ENCODE measurements around the gene CDS2. TPM values are rescaled to one million over a fixed set of nuclear protein-coding genes. Genes with fewer than 3 reads are reported as not detected.

CDS2 gene
- total and polyA plus RNA-seq, 8 donors = 2.1 to 88.1 (median 14.7) TPM

GRCh38 chr20:5222919-5223634, 96.3 kb downstream of the CDS2 start:
- 31 to 34% (median 33%) methylated on average over 11 of the region's 11 CpGs for WGBS, 5 donors
- no peak for TF ChIP-seq POLR2AphosphoS5 (IDR thresholded peaks at IDR 0.05)
- TF ChIP-seq CTCF (IDR thresholded peaks at IDR 0.05) = peak in 5 of 7 experiments; percentile 42 to 83 (median 50)
- Histone ChIP-seq H3K36me3 (no peaks in the 10 kb centered on the region), H3K27ac (no peak overlapping the region), H3K4me3 (no peak overlapping the region), H3K27me3 (no peaks in the 10 kb centered on the region), H3K9me3 (no peaks in the 10 kb centered on the region), H3K4me1 (no peaks in the 10 kb centered on the region)
- intact Hi-C loops (cut with DNase I; ENCODE audit: low total_unique reads) = no loop called here
- DNase-seq = peak; percentile 58 to 76

- TF ChIP-seq CTCF (IDR thresholded peaks at IDR 0.05) (no peak), POLR2A (IDR thresholded peaks at IDR 0.05) (no peak), POLR2AphosphoS5 (IDR thresholded peaks at IDR 0.05) (no peak), EP300 (IDR thresholded peaks at IDR 0.05) (no peak)
- H3K36me3 ChIP-seq = no peaks in the 10 kb centered on the region
- no peaks in the 10 kb centered on the region for H3K27me3 ChIP-seq
- DNase-seq = no peak
- no peaks in the 10 kb centered on the region for H3K9me3 ChIP-seq
- no peak overlapping the region for H3K4me3 ChIP-seq
- H3K4me1 ChIP-seq = no peaks in the 10 kb centered on the region
- WGBS, 5 donors = 56 to 71% (median 68%) methylated on average over 4 of the region's 4 CpGs
- intact Hi-C loops (cut with DNase I; ENCODE audit: low total_unique reads) = no loop called here
- H3K27ac ChIP-seq = no peak overlapping the region
Measured at GRCh38 chr20:5230544-5230943, 103.7 kb downstream of the CDS2 start.

DNA sequence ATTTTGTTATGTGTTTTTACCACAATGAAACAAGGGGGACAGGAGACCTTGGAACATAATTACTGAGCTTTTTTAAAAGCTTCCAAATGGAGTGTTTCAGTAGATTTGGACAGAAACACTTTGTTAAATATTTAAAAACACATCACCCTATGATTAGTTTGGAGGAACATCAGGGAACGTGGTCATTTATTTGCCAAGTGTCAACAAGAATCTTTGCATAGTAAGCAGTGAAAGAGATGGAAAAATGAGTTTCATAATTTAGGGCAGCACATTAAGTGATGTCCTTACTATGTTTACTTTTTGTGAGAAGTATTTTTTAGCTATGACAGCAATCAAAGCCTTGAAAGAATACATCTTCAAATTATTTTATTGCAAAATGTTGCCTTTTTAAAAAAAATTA, 107.3 kb downstream of the CDS2 start:
- Histone ChIP-seq H3K4me1 (no peaks in the 10 kb centered on the region), H3K27me3 (no peaks in the 10 kb centered on the region), H3K9me3 (peaks cover 0 to 11% (median 4%) of the 10 kb centered on the region in 4 donors), H3K27ac (no peak overlapping the region), H3K36me3 (no peaks in the 10 kb centered on the region), H3K4me3 (no peak overlapping the region)
- WGBS, 5 donors = 14 to 32% (median 19%) methylated on average over 1 of the region's 1 CpG
- TF ChIP-seq POLR2AphosphoS5 (IDR thresholded peaks at IDR 0.05) (no peak), EP300 (IDR thresholded peaks at IDR 0.05) (no peak)
- intact Hi-C loops (cut with DNase I; ENCODE audit: low total_unique reads) = no loop called here
- no peak for DNase-seq

GRCh38 chr20:5234978-5235377, 108.2 kb downstream of the CDS2 start:
- Histone ChIP-seq H3K27me3 (no peaks in the 10 kb centered on the region), H3K36me3 (no peaks in the 10 kb centered on the region), H3K4me3 (no peak overlapping the region), H3K4me1 (no peaks in the 10 kb centered on the region), H3K27ac (no peak overlapping the region), H3K9me3 (peaks cover 0 to 11% (median 4%) of the 10 kb centered on the region in 4 donors)
- 53 to 70% (median 66%) methylated on average over 1 of the region's 1 CpG for WGBS, 5 donors
- TF ChIP-seq POLR2A (IDR thresholded peaks at IDR 0.05) = no peak
- no peak for TF ChIP-seq EP300 (IDR thresholded peaks at IDR 0.05)
- TF ChIP-seq POLR2AphosphoS5 (IDR thresholded peaks at IDR 0.05) = no peak
- no peak for TF ChIP-seq CTCF (IDR thresholded peaks at IDR 0.05)
- DNase-seq = no peak
- intact Hi-C loops (cut with DNase I; ENCODE audit: low total_unique reads) = no loop called here

Small RNA genes lying within 50 kb of the gene (small RNA-seq; reads per million reads assigned to genes)
- gene RF00019 (0 reads per million in 4 donors), gene RF00568 (0 reads per million in 4 donors), gene RNA5SP474 (0 to 0.47 (median 0) reads per million in 4 donors)

Other genes starting within 250 kb of the CDS2 start
- gene SLC23A2, start 125.5 kb upstream of the CDS2 start, total RNA-seq = 10 to 100 TPM in 3 of 5 donors, 1 to 10 TPM in 2; 2.9 to 58.3 (median 12.9) TPM
- 1 to 10 TPM; 2.6 to 3.9 (median 2.8) TPM for gene SLC23A2, start 125.5 kb upstream of the CDS2 start, polyA plus RNA-seq
- 100 to 1,000 TPM in 1 of 5 donors, 10 to 100 TPM in 4; 30.9 to 100 (median 46.7) TPM for gene TMEM230, start 13.9 kb upstream of the CDS2 start, total RNA-seq
- 100 to 1,000 TPM in 2 of 3 donors, 10 to 100 TPM in 1; 80.4 to 166 (median 151) TPM for gene TMEM230, start 13.9 kb upstream of the CDS2 start, polyA plus RNA-seq
- gene PCNA, start 7.0 kb upstream of the CDS2 start, total RNA-seq = 10 to 100 TPM in 3 of 5 donors, 1 to 10 TPM in 1, under 1 TPM in 1; 0.87 to 77.5 (median 21.4) TPM
- gene PCNA, start 7.0 kb upstream of the CDS2 start, polyA plus RNA-seq = 10 to 100 TPM; 77.9 to 82.3 (median 78.2) TPM
- gene PROKR2, start 189.9 kb downstream of the CDS2 start, total RNA-seq = not detected
- gene PROKR2, start 189.9 kb downstream of the CDS2 start, polyA plus RNA-seq = not detected

Measured in stomach (tissue), 9 donors.